Upper lobe of right lung (tissue), 1 donor: Measurements from ENCODE around the gene GPR176. TPM values are rescaled to one million over a fixed set of nuclear protein-coding genes. Genes with fewer than 3 reads are reported as not detected.

Source experiments
- ATAC-seq: fragments of 200-7000 bp; cut with Tn5 transposase; one replicate; pipeline ENCODE4 v1.9.1; 2020; ENCODE audit warnings: mild to moderate bottlenecking, moderate library complexity
- DNase-seq: peaks from one replicate; pipeline ENCODE4 v3.0.0-alpha.2; 2020
- H3K27ac ChIP-seq: fragments of 200-600 bp; one replicate; pipeline ENCODE4 v1.8.0; 2022
- H3K27me3 ChIP-seq: fragments of 200-600 bp; one replicate; pipeline ENCODE4 v1.8.0; 2022; ENCODE audit warnings: mild to moderate bottlenecking
- H3K36me3 ChIP-seq: fragments of 200-600 bp; one replicate; pipeline ENCODE4 v1.8.0; 2022
- H3K4me1 ChIP-seq: fragments of 200-600 bp; one replicate; pipeline ENCODE4 v1.8.0; 2022
- H3K4me3 ChIP-seq: fragments of 200-600 bp; one replicate; pipeline ENCODE4 v1.8.0; 2022; ENCODE audit warnings: mild to moderate bottlenecking
- H3K9me3 ChIP-seq: fragments of 200-600 bp; one replicate; pipeline ENCODE4 v1.8.0; 2022
- CTCF ChIP-seq: fragments of 200-600 bp; IDR thresholded peaks from one replicate; pipeline ENCODE4 v1.8.0; 2022; ENCODE audit warnings: antibody characterized with exemption
- intact Hi-C: fragments of 100-400 bp; cut with DNase I; formaldehyde crosslinking; loops from one replicate; pipeline ENCODE4 v1.11.0; 2022
- total RNA-seq: library from RNA; stranded (reverse); fragmentation: NEBNext Ultra II Directional; extraction: Animal tissue kit (Norgen Biotek cat#: 25700); gene quantifications from one replicate; pipeline ENCODE4 v1.2.1, GENCODE V29; 2021
- donor health status: DM: no; HTN: yes; CAD: no; lungs with severe emphysema.

Gene GPR176
- total RNA-seq, 1 donor from 2014 or later = 4.6 TPM

GRCh38 chr15:39869858-39870515 lies 50.1 kb downstream of the GPR176 start:
- H3K9me3 ChIP-seq = no peaks in the 10 kb centered on the region
- intact Hi-C loops = loop anchor here (10.0 kb wide), 1 partner anchor 45 kb away; no protein-coding TSS in a partner anchor
- no peak for DNase-seq

GRCh38 chr15:39869254-39869653 lies 50.8 kb downstream of the GPR176 start:
- intact Hi-C loops = no loop called here
- Histone ChIP-seq H3K4me1 (no peaks in the 10 kb centered on the region), H3K27ac (no peak overlapping the region), H3K4me3 (no peak overlapping the region), H3K36me3 (no peaks in the 10 kb centered on the region), H3K9me3 (no peaks in the 10 kb centered on the region), H3K27me3 (no peaks in the 10 kb centered on the region)
- DNase-seq (no peak), ATAC-seq (no peak)
- no peak for TF ChIP-seq CTCF

More at GRCh38 chr15:39869858-39870515, 50.1 kb downstream of the GPR176 start:
- no peak for TF ChIP-seq CTCF
- no peak for ATAC-seq
- no peak overlapping the region for H3K4me3 ChIP-seq
- no peaks in the 10 kb centered on the region for H3K36me3 ChIP-seq
- no peaks in the 10 kb centered on the region for H3K27me3 ChIP-seq
- no peak overlapping the region for H3K27ac ChIP-seq
- H3K4me1 ChIP-seq = no peaks in the 10 kb centered on the region

GRCh38 chr15:39868396-39868795 lies 51.7 kb downstream of the GPR176 start:
- H3K27ac ChIP-seq = no peak overlapping the region
- H3K27me3 ChIP-seq = no peaks in the 10 kb centered on the region
- no peaks in the 10 kb centered on the region for H3K9me3 ChIP-seq
- DNase-seq = no peak
- intact Hi-C loops = no loop called here
- no peak for TF ChIP-seq CTCF
- no peak for ATAC-seq
- no peak overlapping the region for H3K4me3 ChIP-seq
- no peaks in the 10 kb centered on the region for H3K36me3 ChIP-seq
- H3K4me1 ChIP-seq = no peaks in the 10 kb centered on the region

- ATAC-seq (no peak), DNase-seq (no peak)
- no peaks in the 10 kb centered on the region for H3K4me1 ChIP-seq
- H3K9me3 ChIP-seq = no peaks in the 10 kb centered on the region
- TF ChIP-seq CTCF = no peak
- no peak overlapping the region for H3K4me3 ChIP-seq
- no peaks in the 10 kb centered on the region for H3K36me3 ChIP-seq
- H3K27ac ChIP-seq = no peak overlapping the region
- H3K27me3 ChIP-seq = no peaks in the 10 kb centered on the region
- intact Hi-C loops = no loop called here
Observed at GRCh38 chr15:39864116-39864515, 56.0 kb downstream of the GPR176 start.

- no peaks in the 10 kb centered on the region for H3K4me1 ChIP-seq
- no peaks in the 10 kb centered on the region for H3K9me3 ChIP-seq
- no peak overlapping the region for H3K4me3 ChIP-seq
- intact Hi-C loops = no loop called here
- ATAC-seq (no peak), DNase-seq (no peak)
- no peak for TF ChIP-seq CTCF
- no peak overlapping the region for H3K27ac ChIP-seq
- H3K27me3 ChIP-seq = no peaks in the 10 kb centered on the region
- H3K36me3 ChIP-seq = no peaks in the 10 kb centered on the region
Observed at GRCh38 chr15:39860871-39861270, 59.2 kb downstream of the GPR176 start.

GRCh38 chr15:39860200-39860599 lies 59.9 kb downstream of the GPR176 start:
- H3K27me3 ChIP-seq = no peaks in the 10 kb centered on the region
- no peaks in the 10 kb centered on the region for H3K4me1 ChIP-seq
- no peak for ATAC-seq
- no peak for TF ChIP-seq CTCF
- DNase-seq = no peak
- H3K27ac ChIP-seq = no peak overlapping the region
- H3K9me3 ChIP-seq = no peaks in the 10 kb centered on the region
- intact Hi-C loops = no loop called here
- no peak overlapping the region for H3K4me3 ChIP-seq
- no peaks in the 10 kb centered on the region for H3K36me3 ChIP-seq
